Neural crest cell (in vitro differentiated cells): ENCODE results near the gene SRGAP3. TPM values are rescaled to one million over a fixed set of nuclear protein-coding genes. Genes with fewer than 3 reads are reported as not detected.

ENCODE experiments used
- DNase-seq: peaks from one replicate; pipeline ENCODE4 v3.0.0; 2021; ENCODE audit warnings: low read depth, mixed read lengths, low spot score
- H3K27ac Mint-ChIP-seq: one replicate; pipeline ENCODE4 v1.8.0; 2021; ENCODE audit warnings: mild to moderate bottlenecking, mixed read lengths; ENCODE audit not compliant: unreplicated experiment
- H3K27me3 Mint-ChIP-seq: 2 replicates; pipeline ENCODE4 v1.8.0; 2021; ENCODE audit warnings: low read depth, mild to moderate bottlenecking, mixed read lengths
- H3K36me3 Mint-ChIP-seq: 2 replicates; pipeline ENCODE4 v1.8.0; 2021; ENCODE audit warnings: low read depth, mild to moderate bottlenecking, mixed read lengths
- H3K4me1 Mint-ChIP-seq: 2 replicates; pipeline ENCODE4 v1.8.0; 2021; ENCODE audit warnings: mixed read lengths
- H3K4me3 Mint-ChIP-seq: one replicate; pipeline ENCODE4 v1.8.0; 2021; ENCODE audit warnings: mild to moderate bottlenecking, mixed read lengths
- H3K9me3 Mint-ChIP-seq: 2 replicates; pipeline ENCODE4 v1.8.0; 2021; ENCODE audit warnings: mixed read lengths
- CTCF ChIP-seq: fragments of 200-600 bp; sonication (generic); conservative IDR thresholded peaks from 2 replicates; pipeline ENCODE4 v1.5.0; 2021; ENCODE audit warnings: antibody characterized with exemption, mild to moderate bottlenecking
- total RNA-seq: library from RNA; stranded (reverse); gene quantifications from 2 replicates; pipeline ENCODE4 v1.2.1, GENCODE V29; 2021

Gene SRGAP3
- total RNA-seq, 1 donor from 2014 or later = 58.4 TPM

GRCh38 chr3:8986741-8987140, 262.7 kb downstream of the SRGAP3 start:
- no peak for DNase-seq
- TF ChIP-seq CTCF = no peak
- Mint-ChIP-seq H3K36me3 (peaks cover 10% of the 10 kb centered on the region), H3K9me3 (no peaks in the 10 kb centered on the region), H3K27me3 (no peaks in the 10 kb centered on the region), H3K4me3 (no peak overlapping the region), H3K4me1 (peaks cover 37% of the 10 kb centered on the region), H3K27ac (no peak overlapping the region)

- H3K4me1 Mint-ChIP-seq = peaks cover 45% of the 10 kb centered on the region
- TF ChIP-seq CTCF = no peak
- DNase-seq = no peak
Measured at GRCh38 chr3:8985876-8986275, 263.6 kb downstream of the SRGAP3 start.

GRCh38 chr3:8985411-8985831, 264.0 kb downstream of the SRGAP3 start:
- Mint-ChIP-seq H3K4me3 (no peak overlapping the region), H3K9me3 (no peaks in the 10 kb centered on the region)
- no peak for DNase-seq

More at GRCh38 chr3:8985876-8986275, 263.6 kb downstream of the SRGAP3 start:
- no peak overlapping the region for H3K4me3 Mint-ChIP-seq
- no peak overlapping the region for H3K27ac Mint-ChIP-seq
- peaks cover 5% of the 10 kb centered on the region for H3K36me3 Mint-ChIP-seq
- H3K9me3 Mint-ChIP-seq = no peaks in the 10 kb centered on the region
- no peaks in the 10 kb centered on the region for H3K27me3 Mint-ChIP-seq

GRCh38 chr3:8984526-8984925, 264.9 kb downstream of the SRGAP3 start:
- no peak for DNase-seq

More at GRCh38 chr3:8985411-8985831, 264.0 kb downstream of the SRGAP3 start:
- Mint-ChIP-seq H3K27me3 (no peaks in the 10 kb centered on the region), H3K4me1 (peaks cover 50% of the 10 kb centered on the region), H3K27ac (no peak overlapping the region), H3K36me3 (peaks cover 5% of the 10 kb centered on the region)
- no peak for TF ChIP-seq CTCF

GRCh38 chr3:8984081-8984480, 265.4 kb downstream of the SRGAP3 start:
- Mint-ChIP-seq H3K4me1 (peaks cover 53% of the 10 kb centered on the region), H3K27me3 (peaks cover 2% of the 10 kb centered on the region), H3K27ac (no peak overlapping the region), H3K4me3 (no peak overlapping the region), H3K36me3 (peaks cover 5% of the 10 kb centered on the region), H3K9me3 (peaks cover 6% of the 10 kb centered on the region)
- DNase-seq = no peak
- no peak for TF ChIP-seq CTCF

More at GRCh38 chr3:8984526-8984925, 264.9 kb downstream of the SRGAP3 start:
- H3K27me3 Mint-ChIP-seq = no peaks in the 10 kb centered on the region
- no peak overlapping the region for H3K27ac Mint-ChIP-seq
- TF ChIP-seq CTCF = no peak
- H3K4me3 Mint-ChIP-seq = no peak overlapping the region
- H3K9me3 Mint-ChIP-seq = peaks cover 4% of the 10 kb centered on the region
- peaks cover 53% of the 10 kb centered on the region for H3K4me1 Mint-ChIP-seq
- peaks cover 5% of the 10 kb centered on the region for H3K36me3 Mint-ChIP-seq

- peaks cover 6% of the 10 kb centered on the region for H3K9me3 Mint-ChIP-seq
- H3K27ac Mint-ChIP-seq = no peak overlapping the region
- peaks cover 53% of the 10 kb centered on the region for H3K4me1 Mint-ChIP-seq
- peaks cover 5% of the 10 kb centered on the region for H3K36me3 Mint-ChIP-seq
- no peak for TF ChIP-seq CTCF
- H3K27me3 Mint-ChIP-seq = peaks cover 2% of the 10 kb centered on the region
- no peak overlapping the region for H3K4me3 Mint-ChIP-seq
- DNase-seq = no peak
Measured at GRCh38 chr3:8983591-8983990, 265.9 kb downstream of the SRGAP3 start.
